ENCODE data around the gene ACTR3.

Gene ACTR3

GRCh38 chr2:113965228-113965627 is 75.3 kb downstream of the ACTR3 start:
- no peak for DNase-seq (ENCODE audit: low read depth in 2 of 2, low spot score in 1 of 2)

GRCh38 chr2:113965644-113966043 is 75.8 kb downstream of the ACTR3 start:
- no peak for DNase-seq (ENCODE audit: low read depth in 2 of 2, low spot score in 1 of 2)

GRCh38 chr2:113966171-113966570 is 76.3 kb downstream of the ACTR3 start:
- no peak for DNase-seq (ENCODE audit: low read depth in 2 of 2, low spot score in 1 of 2)

- no peak for DNase-seq (ENCODE audit: low read depth in 2 of 2, low spot score in 1 of 2)
Measured at GRCh38 chr2:113966832-113967231, 76.9 kb downstream of the ACTR3 start.

- DNase-seq (ENCODE audit: low read depth in 2 of 2, low spot score in 1 of 2) = no peak
Measured at GRCh38 chr2:113967272-113967671, 77.4 kb downstream of the ACTR3 start.

- no peak for DNase-seq (ENCODE audit: low read depth in 2 of 2, low spot score in 1 of 2)
Measured at GRCh38 chr2:113972766-113973165, 82.9 kb downstream of the ACTR3 start.

- DNase-seq (ENCODE audit: low read depth in 2 of 2, low spot score in 1 of 2) = no peak
Measured at GRCh38 chr2:113973810-113974209, 83.9 kb downstream of the ACTR3 start.

- DNase-seq (ENCODE audit: low read depth in 2 of 2, low spot score in 1 of 2) = no peak
Measured at GRCh38 chr2:113974727-113975126, 84.8 kb downstream of the ACTR3 start.

GRCh38 chr2:113976277-113976928 is 86.5 kb downstream of the ACTR3 start:
- no peak for DNase-seq (ENCODE audit: low read depth in 2 of 2, low spot score in 1 of 2)

- DNase-seq (ENCODE audit: low read depth in 2 of 2, low spot score in 1 of 2) = no peak
Measured at GRCh38 chr2:113977060-113977659, 87.3 kb downstream of the ACTR3 start.

- no peak for DNase-seq (ENCODE audit: low read depth in 2 of 2, low spot score in 1 of 2)
Measured at GRCh38 chr2:113977660-113978523, 88.0 kb downstream of the ACTR3 start.

GRCh38 chr2:113978524-113979190 is 88.8 kb downstream of the ACTR3 start:
- no peak for DNase-seq (ENCODE audit: low read depth in 2 of 2, low spot score in 1 of 2)

GRCh38 chr2:113979191-113980128 is 89.6 kb downstream of the ACTR3 start:
- DNase-seq (ENCODE audit: low read depth in 2 of 2, low spot score in 1 of 2) = no peak

GRCh38 chr2:113980946-113981345 is 91.1 kb downstream of the ACTR3 start:
- DNase-seq (ENCODE audit: low read depth in 2 of 2, low spot score in 1 of 2) = no peak

GRCh38 chr2:113981404-113982134 is 91.7 kb downstream of the ACTR3 start:
- no peak for DNase-seq (ENCODE audit: low read depth in 2 of 2, low spot score in 1 of 2)

GRCh38 chr2:113985554-113986397 is 95.9 kb downstream of the ACTR3 start:
- DNase-seq (ENCODE audit: low read depth in 2 of 2, low spot score in 1 of 2) = no peak

GRCh38 chr2:113986762-113987290 is 96.9 kb downstream of the ACTR3 start:
- DNase-seq (ENCODE audit: low read depth in 2 of 2, low spot score in 1 of 2) = no peak

GRCh38 chr2:113992090-113992489 is 102.2 kb downstream of the ACTR3 start:
- no peak for DNase-seq (ENCODE audit: low read depth in 2 of 2, low spot score in 1 of 2)

Data from stimulated activated CD8-positive, alpha-beta memory T cell treated with anti-CD3 and anti-CD28 coated beads, Interleukin-4, amount 100 ng/mL, for 1 hour (primary cell).